ENCODE measurements around the gene ACAD10. TPM values are rescaled to one million over a fixed set of nuclear protein-coding genes. Genes with fewer than 3 reads are reported as not detected.
A peak's percentile ranks its signal among the peaks of the same experiment; 100 is the strongest.
"Not testable (repeated sequence)": the region's sequence is repeated elsewhere in the genome, so short reads cannot be mapped to it uniquely, and the experiment has no call there.

ACAD10 gene
- total RNA-seq, 1 experiment from 2014 or later = 12.4 TPM

DNA sequence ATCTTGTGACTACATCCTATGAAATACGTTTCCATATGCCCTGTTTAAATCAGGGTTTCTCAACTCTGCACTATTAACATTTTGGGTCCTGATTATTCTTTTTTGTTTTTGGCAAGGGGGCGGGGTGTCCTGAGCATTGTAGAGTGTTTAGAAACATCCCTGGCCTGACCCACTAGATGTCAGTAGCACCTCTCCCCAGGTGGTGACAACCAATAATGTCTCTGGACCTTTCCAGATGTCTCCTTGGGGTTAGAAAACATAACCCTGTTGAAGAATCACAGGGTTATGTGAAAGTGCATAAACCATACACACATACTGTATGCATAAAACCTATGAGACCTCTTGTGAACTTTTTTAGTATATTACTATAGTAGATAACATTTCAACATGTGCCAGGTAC, 1.4 kb downstream of the ACAD10 start:
- peak; percentile 47 for DNase-seq (ENCODE audit: low spot score)

DNA sequence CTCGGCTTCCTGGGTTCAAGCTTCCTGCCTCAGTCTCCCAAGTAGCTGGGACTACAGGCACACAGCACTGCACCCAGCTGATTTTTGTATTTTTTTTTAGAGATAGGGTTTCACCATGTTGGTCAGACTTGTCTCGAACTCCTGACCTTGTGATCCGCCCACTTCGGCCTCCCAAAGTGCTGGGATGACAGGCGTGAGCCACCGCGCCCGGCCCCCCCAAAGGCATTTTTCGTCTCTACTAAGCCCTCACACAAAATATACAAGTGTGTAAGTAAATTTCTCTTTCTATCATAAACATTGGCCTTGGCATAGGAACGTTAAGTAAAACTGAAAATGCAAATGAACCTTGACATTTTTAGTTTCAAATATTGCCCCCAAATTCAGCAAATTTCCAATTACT, 2.1 kb downstream of the ACAD10 start:
- DNase-seq (ENCODE audit: low spot score) = no peak

DNA sequence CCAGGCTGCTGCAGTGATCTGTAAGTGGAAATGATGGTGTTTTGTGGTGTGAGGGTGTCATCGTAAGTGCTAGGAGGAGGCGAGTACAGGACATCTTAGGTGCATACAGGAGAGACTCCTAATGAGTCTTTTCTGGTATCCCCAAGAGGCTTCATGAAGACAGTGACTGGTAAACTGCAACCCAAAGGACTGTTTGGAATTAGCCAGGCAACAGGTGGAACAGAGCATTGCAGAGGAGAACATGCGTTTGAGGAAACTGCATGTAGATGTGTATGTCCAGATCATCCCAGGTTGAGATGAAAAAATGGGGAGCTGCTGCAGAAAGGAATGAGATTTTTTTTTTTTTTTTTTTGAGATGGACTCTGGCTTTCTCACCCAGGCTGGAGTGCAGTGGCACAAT, 5.4 kb downstream of the ACAD10 start:
- no peak for DNase-seq (ENCODE audit: low spot score)

DNA sequence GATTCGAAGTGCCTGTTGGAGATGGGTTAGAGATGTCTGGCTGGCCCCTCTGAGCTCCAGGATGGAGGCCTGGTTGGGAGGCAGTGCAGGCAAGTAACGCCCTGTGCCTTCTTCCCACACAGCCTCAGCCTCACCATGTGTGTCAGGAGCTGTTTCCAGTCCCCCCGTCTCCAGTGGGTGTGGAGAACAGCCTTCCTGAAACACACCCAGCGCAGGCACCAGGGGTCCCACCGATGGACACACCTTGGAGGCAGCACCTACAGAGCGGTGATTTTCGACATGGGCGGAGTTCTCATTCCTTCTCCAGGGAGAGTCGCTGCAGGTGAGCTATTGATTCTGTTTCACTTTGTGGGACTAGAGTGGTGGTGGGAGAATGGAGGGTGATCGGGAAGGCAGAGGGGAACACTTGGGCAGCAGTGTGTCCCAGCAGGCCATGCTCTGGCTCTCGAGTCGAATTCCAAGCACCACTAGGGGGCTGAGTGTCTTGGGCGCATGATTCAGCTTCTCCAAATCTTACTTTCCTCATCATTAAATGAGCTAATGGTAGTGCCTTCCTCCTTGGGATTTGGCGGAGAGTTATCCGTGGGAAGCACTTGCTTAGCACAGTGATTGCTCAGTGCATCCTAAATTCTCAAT, 6.8 kb downstream of the ACAD10 start:
- peak; percentile 20 for DNase-seq (ENCODE audit: low spot score)

DNA sequence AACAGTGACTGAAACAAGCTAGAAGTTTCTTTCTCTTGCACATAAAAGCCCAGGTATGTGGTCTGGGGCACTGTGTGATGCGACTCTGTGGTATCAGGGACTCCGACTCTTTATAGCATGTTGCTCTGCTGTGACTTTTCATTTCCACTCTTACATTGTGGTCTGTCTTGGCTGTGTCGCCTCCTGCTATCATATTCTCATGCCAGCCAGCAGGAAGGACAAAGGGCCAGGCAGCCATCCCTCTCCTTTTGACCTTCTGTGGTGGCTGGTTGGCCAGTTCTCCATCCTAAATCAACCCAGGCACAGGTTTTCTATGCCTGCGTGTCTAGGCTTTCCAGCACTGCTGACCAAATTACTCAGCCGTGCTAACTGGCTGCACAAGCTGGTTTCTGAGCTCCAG, 8.0 kb downstream of the ACAD10 start:
- no peak for DNase-seq (ENCODE audit: low spot score)

DNA sequence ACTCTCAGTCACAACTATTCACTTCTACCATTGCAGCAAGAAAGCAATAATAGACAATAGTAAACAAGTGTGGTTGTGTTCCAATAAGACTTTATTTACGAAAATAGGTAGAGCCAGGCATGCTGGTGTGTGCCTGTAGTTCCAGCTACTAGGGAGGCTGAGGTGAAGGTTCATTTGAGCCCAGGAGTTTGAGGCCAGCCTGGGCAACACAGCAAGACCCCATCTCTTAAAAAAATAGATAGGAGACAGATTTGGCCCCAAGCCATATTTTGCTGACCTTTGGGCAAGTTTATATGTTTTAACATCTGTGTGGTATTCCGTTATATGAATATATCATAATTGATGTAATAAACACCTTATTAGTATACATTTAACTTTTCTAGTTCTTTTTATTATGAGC, 14.1 kb downstream of the ACAD10 start:
- DNase-seq (ENCODE audit: low spot score) = no peak

DNA sequence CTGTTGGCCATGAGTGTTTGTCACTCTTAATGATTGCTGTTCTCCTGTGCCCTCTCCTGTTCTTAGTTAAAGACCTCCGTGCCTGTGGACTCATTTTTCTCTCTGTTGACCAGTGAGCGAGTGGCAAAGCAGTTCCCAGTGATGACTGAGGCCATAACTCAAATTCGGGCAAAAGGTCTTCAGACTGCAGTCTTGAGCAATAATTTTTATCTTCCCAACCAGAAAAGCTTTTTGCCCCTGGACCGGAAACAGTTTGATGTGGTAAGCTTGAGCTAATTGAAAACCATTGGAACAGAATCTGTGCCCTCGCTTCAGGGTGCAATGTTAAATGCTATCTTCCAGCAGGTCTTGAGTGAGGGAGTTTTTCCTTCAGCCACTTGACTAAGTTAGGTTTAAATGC, 19.8 kb downstream of the ACAD10 start:
- no peak for DNase-seq (ENCODE audit: low spot score)

DNA sequence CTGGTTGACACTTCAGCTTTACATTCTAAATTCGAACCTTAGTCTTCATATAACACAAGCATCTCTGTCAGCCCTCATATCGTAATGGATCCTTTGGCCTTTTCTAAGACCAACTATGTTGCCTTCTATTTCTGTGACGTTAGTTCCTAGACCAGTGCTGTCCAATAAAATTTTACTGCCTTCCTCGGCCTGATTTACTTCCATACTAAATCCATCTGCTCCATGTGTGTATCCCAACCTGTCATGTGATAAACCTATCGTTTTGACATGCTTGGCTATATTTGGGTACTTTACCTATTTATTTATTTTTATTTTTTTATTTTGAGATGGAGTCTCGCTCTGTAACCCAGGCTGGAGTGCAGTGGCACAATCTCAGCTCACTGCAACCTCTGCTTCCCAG, 20.3 kb downstream of the ACAD10 start:
- no peak for DNase-seq (ENCODE audit: low spot score)

DNA sequence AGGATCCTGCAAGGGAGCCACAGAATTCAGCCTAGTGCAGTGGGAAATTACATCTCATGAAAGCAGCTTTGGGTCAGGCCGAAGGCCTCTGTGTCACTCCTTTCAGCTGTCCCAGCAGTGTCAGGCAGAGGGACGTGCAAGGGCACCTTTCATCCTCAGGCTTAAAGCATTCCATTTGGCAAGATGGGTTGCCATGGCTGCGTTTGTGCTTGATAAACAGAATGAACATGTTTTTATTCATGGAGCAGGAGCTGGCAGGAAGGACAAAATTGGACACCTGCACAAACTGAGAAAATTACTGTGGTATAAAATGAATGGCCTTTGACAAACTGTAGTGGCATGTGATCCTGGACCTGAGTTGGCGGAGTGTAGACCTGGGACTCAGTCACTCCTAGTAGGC, 29.4 kb downstream of the ACAD10 start:
- peak; percentile 29 for DNase-seq (ENCODE audit: low spot score)

DNA sequence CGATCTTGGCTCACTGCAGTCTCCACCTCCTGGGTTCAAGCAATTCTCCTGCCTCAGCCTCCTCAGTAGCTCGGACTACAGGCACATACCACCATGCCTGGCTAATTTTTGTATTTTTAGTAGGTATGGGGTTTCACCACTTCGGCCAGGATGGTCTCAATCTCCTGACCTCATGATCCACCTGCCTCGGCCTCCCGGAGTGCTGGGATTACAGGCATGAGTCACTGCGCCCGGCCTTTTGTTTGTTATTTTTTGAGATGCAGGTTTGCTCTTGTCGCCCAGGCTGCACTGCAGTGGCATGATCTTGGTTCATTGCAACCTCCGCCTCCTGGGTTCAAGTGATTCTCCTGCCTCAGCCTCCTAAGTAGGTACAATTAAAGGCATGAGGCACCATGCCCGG, 33.5 kb downstream of the ACAD10 start:
- DNase-seq (ENCODE audit: low spot score) = not testable (repeated sequence)

DNA sequence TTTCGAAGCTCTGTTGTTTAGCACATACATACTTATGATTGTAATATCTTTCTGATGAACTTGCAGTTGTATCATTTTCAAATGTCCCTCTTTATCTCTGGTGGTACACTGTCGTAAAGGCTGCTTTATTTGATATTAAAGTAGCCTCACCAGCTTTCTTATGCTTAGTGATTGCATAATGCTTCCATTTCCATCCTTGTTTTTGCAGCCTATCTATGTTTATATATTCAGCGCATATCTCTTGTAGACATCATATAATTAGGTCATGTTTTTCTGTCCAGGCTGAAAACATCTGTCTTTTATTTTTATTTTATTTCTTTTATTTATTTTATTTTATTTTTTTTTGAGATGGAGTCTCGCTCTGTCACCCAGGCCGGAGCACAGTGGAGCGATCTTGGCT, 34.6 kb downstream of the ACAD10 start:
- no peak for DNase-seq (ENCODE audit: low spot score)

DNA sequence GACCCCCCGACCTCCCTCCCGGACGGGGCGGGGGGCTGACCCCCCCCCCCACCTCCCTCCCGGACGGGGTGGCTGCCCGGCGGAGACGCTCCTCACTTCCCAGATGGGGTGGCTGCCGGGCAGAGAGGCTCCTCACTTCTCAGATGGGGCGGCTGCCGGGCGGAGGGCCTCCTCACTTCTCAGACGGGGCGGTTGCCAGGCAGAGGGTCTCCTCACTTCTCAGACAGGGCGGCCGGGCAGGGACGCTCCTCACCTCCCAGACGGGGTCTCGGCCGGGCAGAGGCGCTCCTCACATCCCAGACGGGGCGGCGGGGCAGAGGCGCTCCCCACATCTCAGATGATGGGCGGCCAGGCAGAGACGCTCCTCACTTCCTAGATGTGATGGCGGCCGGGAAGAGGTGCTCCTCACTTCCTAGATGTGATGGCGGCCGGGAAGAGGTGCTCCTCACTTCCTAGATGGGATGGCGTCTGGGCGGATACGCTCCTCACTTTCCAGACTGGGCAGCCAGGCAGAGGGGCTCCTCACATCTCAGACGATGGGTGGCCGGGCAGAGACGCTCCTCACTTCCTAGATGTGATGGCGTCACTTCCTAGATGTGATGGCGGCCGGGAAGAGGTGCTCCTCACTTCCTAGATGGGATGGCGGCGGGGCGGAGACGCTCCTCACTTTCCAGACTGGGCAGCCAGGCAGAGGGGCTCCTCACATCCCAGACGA, 38.0 kb downstream of the ACAD10 start:
- not testable (repeated sequence) for DNase-seq (ENCODE audit: low spot score)

DNA sequence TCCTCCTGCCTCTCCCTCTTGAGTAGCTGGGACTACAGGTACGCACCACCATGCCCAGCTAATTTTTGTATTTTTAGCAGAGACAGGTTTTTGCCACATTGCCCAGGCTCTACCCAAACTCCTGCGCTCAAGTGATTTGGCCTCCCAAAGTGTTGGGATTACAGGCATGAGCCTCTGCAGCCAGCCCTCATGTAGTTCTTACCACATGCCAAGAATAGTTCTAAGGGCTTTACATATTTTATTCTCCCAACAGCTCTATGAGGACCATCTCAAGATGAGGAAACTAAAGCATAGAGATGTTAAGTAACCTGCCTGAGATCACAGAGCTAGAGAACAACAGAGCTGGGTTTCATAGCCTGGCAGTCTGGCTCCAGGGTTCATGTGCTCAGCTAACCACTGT, 42.9 kb downstream of the ACAD10 start:
- DNase-seq (ENCODE audit: low spot score) = no peak

DNA sequence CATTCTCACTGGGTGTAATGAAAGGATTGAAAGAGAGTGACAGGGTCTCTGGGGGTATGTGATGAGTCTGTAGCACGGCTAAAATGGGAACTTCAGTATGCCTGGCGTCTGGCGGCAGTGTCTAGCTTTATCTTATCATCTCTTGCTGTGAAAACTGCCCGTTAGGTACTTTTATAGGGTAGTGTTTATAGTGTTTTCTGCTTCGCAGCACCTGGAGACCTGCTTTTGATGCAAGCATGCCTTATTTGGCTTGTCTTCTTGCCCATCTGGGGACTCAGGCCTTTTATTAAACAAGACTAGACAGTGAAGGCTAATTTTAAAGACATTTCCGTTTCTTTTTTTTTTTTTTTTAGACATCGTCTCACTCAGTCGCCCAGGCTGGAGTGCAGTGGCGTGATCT, 44.6 kb downstream of the ACAD10 start:
- DNase-seq (ENCODE audit: low spot score) = no peak

DNA sequence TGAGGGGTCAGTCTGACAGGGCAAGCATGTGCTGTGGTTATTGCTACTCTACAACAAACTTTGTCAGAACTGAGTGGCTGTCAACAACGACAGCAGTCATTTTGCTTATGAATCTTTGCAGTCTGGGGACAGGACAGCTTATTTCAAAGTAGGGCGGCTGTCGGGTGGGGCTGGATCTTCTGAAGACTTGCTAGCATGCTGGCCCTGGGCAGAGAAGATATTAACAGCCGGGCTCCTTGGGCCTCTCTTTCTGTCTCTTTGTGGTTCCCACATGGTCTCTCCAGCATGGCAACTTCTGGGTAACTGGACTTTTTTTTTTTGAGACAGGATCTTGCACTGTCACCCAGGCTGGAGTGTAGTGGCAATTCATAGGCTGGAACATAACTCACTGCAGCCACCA, 46.9 kb downstream of the ACAD10 start:
- DNase-seq (ENCODE audit: low spot score) = no peak

DNA sequence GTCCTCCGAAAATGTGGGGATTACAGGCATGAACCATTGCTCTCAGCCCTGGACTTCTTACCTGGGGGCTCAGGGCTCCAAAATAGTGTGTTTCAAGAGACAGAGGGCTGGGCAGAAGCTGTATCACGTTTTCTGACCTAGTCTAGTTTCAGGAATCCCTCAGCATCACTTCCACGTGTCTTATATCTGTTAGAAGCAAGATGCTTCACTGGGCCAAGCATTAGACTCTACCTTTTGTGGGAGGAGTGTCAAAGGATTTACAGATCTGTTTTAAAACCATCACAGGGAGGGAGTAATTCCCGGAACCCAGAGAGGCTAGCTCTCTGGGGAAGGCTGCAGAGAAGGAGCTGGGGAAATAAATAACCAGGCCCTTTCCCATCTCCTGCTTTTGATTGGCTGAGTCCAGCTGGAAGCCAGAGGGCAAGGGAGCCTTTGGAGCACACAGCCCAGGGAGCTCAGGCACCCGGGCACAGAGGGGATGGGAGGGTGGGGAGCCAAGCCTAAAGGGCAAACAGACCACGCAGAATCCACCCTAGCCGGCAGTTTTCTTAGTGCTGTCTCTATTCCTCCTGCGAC, 47.6 kb downstream of the ACAD10 start:
- DNase-seq (ENCODE audit: low spot score) = no peak

DNA sequence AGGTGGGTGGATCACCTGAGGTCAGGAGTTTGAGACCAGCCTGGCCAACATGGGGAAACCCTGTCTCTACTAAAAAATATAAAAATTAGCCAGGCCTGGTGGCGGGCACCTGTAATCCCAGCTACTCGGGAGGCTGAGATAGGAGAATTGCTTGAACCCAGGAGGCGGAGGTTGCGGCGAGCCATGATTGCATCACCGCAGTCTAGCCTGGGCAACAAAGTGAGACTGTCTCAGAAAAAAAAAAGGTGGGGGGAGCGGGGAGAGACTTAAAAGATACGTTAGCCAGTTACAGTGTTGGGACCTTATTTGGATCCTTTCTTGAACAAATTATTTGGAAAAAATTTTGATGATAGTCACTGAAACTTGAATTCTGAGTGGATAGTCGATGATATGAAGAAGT, 53.7 kb downstream of the ACAD10 start:
- DNase-seq (ENCODE audit: low spot score) = not testable (repeated sequence)

DNA sequence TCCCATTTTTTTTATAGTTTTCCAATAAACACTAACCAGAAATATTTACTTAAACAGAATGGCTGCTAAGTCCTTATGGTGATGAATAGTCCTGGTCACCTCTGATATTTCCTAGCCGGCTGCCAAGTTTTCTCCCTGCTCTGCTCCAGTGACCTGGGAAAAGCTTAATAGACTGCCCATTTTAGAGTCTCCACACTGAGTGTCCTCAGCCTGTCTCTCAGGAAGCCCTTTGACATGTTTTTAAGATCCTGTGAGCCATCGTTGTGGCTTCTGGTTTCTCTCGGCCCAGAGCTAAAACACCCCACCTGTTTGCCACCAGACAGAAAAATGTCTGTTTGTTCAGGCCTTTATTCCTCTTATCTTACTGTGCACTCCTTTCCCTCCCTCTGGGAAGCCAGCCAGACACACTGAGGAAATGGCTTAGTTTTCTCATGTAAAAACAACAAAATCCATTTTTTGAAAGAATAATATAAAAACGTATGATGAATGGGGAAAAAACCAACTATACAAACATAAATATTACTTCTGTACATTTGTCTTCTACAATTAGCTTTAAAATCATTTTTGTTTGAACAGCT, 55.5 kb downstream of the ACAD10 start:
- DNase-seq (ENCODE audit: low spot score) = peak; percentile 46

DNA sequence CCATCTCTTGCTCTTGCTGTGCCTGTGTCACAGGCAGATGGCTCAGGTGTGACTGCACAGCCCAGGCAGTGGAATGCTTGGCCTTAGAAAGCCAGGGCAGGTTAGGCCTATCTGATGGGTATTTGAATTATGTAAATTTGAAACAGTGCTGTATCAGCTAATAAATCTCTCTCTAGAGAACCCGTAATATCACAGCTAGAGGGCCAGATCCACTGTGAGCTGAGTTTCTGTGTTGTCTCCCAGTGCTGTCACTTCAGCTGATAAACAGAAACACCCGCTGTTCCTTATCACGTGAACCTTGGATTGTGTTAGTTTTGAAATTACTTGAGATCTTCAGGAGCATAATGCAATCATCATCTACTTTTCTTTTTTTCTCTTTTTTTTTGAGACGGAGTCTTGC, 59.4 kb downstream of the ACAD10 start:
- DNase-seq (ENCODE audit: low spot score) = no peak

DNA sequence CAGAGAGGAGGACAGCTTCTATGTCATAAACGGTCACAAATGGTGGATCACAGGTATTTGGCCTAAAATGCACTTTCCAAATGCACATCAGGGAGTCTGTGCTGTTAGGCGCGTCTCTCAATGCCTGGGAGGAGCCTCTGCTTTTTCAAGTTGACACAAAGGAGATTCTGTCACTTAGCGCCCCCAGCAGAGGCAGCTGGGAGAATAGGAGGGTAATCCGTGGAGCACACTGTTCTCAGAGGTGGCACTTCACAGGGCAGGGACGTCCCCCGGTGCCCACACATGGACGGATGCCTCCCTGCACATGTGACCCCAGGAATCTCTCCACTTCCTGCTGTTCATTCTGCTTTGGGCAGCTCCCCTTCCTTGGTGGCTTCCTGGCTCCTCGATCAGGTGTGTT, 61.5 kb downstream of the ACAD10 start:
- no peak for DNase-seq (ENCODE audit: low spot score)

DNA sequence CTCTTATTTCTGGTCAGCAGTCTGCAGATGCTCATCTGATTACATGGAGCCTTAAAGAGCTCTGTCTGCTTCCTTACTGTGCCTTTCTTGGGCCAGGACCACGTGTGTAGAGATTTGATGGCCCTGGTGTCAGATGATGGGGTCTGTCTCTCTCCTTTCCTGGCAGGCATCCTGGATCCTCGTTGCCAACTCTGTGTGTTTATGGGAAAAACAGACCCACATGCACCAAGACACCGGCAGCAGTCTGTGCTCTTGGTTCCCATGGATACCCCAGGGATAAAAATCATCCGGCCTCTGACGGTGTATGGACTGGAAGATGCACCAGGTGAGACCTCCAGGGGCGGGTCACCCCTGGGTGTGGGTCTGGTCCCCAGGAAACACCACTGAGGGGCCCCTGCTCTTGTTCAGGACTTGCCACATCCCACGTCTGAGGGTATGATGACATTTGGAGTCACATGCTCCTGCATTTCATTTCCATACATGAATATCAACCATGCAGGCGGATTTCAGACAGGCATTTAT, 62.4 kb downstream of the ACAD10 start:
- DNase-seq (ENCODE audit: low spot score) = no peak

DNA sequence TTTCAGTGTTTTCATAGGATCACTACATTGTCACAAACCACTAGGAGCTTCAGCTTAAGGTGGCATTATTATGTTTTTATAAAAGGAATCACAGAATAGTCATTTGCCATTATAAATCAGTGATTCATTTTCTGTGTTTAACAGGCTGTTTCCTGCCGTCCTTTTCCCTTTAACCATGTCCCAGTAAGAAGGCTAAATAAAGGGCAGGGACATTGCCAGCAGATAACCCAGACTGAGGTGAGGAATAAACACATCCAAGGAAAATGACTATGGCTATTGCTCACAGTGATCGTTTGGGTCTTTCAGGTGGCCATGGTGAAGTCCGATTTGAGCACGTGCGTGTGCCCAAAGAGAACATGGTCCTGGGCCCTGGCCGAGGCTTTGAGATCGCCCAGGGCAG, 63.0 kb downstream of the ACAD10 start:
- no peak for DNase-seq (ENCODE audit: low spot score)

DNA sequence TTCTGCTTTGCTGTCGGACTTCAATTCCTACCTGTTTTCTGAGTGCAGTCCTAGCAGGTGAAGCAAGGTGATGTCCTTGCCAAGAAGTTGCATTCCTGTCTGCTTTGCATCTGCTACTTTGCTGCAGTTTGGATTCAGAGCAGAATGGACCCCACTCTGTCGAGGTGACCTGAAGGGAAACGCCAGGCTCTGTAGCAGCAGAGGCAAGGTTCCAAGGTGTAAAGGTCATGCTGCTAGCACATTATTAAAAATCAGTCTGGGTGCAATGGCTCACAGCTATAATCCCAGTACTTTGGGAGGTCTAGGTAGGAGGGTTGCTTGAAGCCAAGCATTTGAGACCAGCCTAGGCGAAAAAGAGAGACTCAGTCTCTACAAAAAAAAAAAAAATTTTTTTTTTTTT, 63.5 kb downstream of the ACAD10 start:
- DNase-seq (ENCODE audit: low spot score) = no peak
